ENCODE measurements around the gene C13orf42.

C13orf42 gene

GRCh38 chr13:51071493-51071892, 39.6 kb downstream of the C13orf42 start:
- no peak overlapping the region for H3K4me3 ChIP-seq (ENCODE audit: low read length)
- no peak overlapping the region for H3K27ac ChIP-seq (ENCODE audit: low read depth, low read length)
- H3K27me3 ChIP-seq (ENCODE audit: control insufficient read depth, insufficient read depth, low read length), result no peaks in the 10 kb centered on the region
- H3K36me3 ChIP-seq (ENCODE audit: control insufficient read depth, insufficient read depth, low read length), result no peaks in the 10 kb centered on the region
- no peak overlapping the region for H3K9ac ChIP-seq (ENCODE audit: low read length)
- no peaks in the 10 kb centered on the region for H3K4me1 ChIP-seq (ENCODE audit: control insufficient read depth, insufficient read depth, low read length)

DNA sequence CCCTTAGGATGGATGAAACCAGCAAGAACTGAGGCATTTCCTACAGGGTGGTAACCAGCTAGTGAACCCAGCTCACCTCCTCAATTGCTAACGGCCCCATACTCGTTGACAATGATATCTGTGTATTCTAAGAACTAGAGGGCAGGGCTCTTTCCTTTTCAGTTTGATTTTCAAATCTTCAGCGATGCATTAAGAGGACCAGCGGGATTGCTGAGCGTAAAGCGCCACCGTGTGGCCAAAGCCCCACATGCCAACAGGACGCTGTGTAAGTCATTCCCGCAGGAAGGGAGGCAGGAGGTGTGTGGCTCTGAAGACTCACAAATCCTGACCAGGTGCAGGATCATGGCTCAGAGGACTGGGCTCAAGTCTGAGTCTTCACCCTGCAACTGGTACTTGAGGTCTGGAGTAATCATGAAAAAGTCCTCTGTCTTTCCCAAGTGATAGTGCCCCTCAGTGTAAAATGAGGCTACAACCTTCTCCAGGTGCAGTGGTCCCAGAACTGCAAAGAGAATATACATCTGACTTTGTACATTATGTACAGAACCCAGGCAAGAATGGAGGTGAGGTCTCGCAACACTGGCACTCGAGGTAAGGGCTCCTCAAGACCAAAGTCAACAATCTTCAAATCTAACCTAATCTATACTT, 40.9 kb downstream of the C13orf42 start:
- Histone ChIP-seq H3K36me3 (ENCODE audit: control insufficient read depth, insufficient read depth, low read length) (no peaks in the 10 kb centered on the region), H3K27ac (ENCODE audit: low read depth, low read length) (no peak overlapping the region), H3K9ac (ENCODE audit: low read length) (no peak overlapping the region), H3K27me3 (ENCODE audit: control insufficient read depth, insufficient read depth, low read length) (no peaks in the 10 kb centered on the region), H3K4me3 (ENCODE audit: low read length) (no peak overlapping the region), H3K4me1 (ENCODE audit: control insufficient read depth, insufficient read depth, low read length) (no peaks in the 10 kb centered on the region)

DNA sequence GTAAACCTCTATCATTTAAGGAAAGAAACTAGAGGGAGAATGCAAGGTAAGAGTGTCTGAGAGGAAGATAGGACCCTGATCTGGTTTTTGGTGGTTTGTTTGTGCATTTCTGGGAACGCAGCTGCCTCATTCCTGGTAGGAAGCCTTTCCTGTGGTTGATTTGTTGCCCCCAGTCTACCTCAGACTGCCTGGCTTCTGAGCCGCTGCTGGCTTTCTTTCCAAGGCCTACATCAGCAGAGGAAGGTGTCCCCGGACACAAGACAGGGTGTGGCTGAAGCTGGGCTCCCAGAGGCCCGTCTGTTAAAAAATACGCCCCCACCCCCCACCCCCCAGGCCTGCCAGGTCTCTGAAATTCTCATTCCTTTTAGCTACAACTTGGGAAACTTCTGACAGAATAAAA, 42.6 kb downstream of the C13orf42 start:
- Histone ChIP-seq H3K36me3 (ENCODE audit: control insufficient read depth, insufficient read depth, low read length) (no peaks in the 10 kb centered on the region), H3K4me1 (ENCODE audit: control insufficient read depth, insufficient read depth, low read length) (no peaks in the 10 kb centered on the region), H3K27ac (ENCODE audit: low read depth, low read length) (no peak overlapping the region), H3K4me3 (ENCODE audit: low read length) (no peak overlapping the region), H3K27me3 (ENCODE audit: control insufficient read depth, insufficient read depth, low read length) (no peaks in the 10 kb centered on the region), H3K9ac (ENCODE audit: low read length) (no peak overlapping the region)

DNA sequence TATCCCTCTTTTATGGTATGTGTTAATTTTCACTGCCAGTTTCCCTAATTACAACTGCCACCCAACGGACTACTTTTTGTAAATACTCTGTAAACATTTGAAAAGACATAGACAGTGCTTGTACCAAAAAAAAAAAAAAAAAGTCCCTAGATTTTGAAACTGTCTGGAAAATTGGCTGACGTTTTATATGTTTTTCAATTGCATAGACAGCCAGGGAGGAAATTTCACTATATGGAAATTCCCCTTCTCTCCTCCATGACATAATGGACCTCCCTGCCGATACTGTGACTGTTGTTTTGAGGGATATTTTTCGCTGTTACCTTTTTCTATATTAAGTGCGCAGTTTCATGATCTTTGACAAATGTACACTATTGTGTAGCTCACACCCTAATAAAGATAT, 43.4 kb downstream of the C13orf42 start:
- Histone ChIP-seq H3K4me3 (ENCODE audit: low read length) (no peak overlapping the region), H3K36me3 (ENCODE audit: control insufficient read depth, insufficient read depth, low read length) (no peaks in the 10 kb centered on the region), H3K27ac (ENCODE audit: low read depth, low read length) (no peak overlapping the region), H3K4me1 (ENCODE audit: control insufficient read depth, insufficient read depth, low read length) (no peaks in the 10 kb centered on the region), H3K9ac (ENCODE audit: low read length) (no peak overlapping the region), H3K27me3 (ENCODE audit: control insufficient read depth, insufficient read depth, low read length) (no peaks in the 10 kb centered on the region)

DNA sequence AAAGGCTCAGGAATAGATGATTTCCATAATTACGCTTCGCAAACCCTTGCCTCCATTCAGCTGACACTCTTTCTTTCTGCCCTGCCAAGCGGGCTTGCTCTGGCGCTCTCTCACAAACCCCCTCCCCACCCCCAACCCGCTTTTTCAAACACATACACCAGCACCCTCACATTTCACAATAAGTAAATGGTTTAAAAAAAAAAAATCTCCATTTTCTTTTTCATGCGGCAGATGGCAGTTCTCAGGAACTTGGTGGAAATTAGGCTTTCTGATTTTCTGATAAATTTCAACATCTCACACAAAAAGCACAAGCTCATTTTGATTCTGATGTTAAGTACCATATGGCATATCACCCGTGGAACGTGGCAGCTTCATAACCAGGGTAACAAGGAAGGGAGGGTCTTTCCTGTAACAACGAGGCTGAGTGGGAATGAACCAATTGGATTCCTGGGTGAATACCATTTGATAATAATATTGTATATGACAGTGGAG, 43.8 kb downstream of the C13orf42 start:
- Histone ChIP-seq H3K27ac (ENCODE audit: low read depth, low read length) (no peak overlapping the region), H3K4me3 (ENCODE audit: low read length) (no peak overlapping the region), H3K27me3 (ENCODE audit: control insufficient read depth, insufficient read depth, low read length) (no peaks in the 10 kb centered on the region), H3K36me3 (ENCODE audit: control insufficient read depth, insufficient read depth, low read length) (no peaks in the 10 kb centered on the region), H3K9ac (ENCODE audit: low read length) (no peak overlapping the region), H3K4me1 (ENCODE audit: control insufficient read depth, insufficient read depth, low read length) (no peaks in the 10 kb centered on the region)

DNA sequence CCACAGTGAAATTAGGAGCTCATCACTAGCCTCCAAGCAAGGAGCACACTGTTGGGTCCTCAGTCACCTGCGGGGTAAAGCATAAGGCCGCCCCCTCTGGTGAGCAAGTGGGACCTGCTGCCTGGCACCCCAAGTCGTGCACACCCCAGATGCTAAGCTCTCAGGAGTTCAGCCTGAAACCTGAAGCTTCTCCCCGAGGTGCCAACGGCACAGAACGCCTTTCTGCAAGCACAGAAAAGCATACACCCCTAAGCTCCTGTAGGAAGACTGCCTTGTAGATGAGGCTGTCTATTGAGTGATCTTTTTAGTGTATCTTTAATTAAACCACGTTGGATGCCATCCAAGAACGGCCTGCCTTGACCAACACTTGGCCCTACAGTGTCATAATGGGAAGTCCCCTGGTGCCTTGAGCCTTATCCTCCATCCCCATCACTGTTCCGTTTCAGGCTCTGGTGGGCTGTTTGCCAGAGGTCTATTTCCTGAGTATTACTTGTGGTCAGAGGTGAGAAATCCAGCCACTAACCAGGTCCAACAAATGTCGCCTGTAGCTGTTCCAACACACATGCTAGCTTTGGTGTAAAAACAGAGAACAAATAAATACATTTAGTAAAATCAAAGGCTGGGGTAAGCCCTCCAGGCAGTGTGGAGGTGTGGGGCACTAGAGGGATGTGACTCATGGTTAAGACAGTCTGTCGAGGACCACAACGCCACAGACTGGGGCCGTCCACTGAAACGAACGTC, 44.8 kb downstream of the C13orf42 start:
- no peak overlapping the region for H3K4me3 ChIP-seq (ENCODE audit: low read length)
- no peak overlapping the region for H3K9ac ChIP-seq (ENCODE audit: low read length)
- no peak overlapping the region for H3K27ac ChIP-seq (ENCODE audit: low read depth, low read length)
- no peaks in the 10 kb centered on the region for H3K4me1 ChIP-seq (ENCODE audit: control insufficient read depth, insufficient read depth, low read length)
- H3K27me3 ChIP-seq (ENCODE audit: control insufficient read depth, insufficient read depth, low read length), result no peaks in the 10 kb centered on the region
- no peaks in the 10 kb centered on the region for H3K36me3 ChIP-seq (ENCODE audit: control insufficient read depth, insufficient read depth, low read length)

- Histone ChIP-seq H3K4me1 (ENCODE audit: control insufficient read depth, insufficient read depth, low read length) (no peaks in the 10 kb centered on the region), H3K36me3 (ENCODE audit: control insufficient read depth, insufficient read depth, low read length) (no peaks in the 10 kb centered on the region), H3K4me3 (ENCODE audit: low read length) (no peak overlapping the region), H3K9ac (ENCODE audit: low read length) (no peak overlapping the region), H3K27ac (ENCODE audit: low read depth, low read length) (no peak overlapping the region), H3K27me3 (ENCODE audit: control insufficient read depth, insufficient read depth, low read length) (no peaks in the 10 kb centered on the region)
Measured at GRCh38 chr13:51065372-51066090, 45.5 kb downstream of the C13orf42 start.

GRCh38 chr13:51064753-51065152, 46.3 kb downstream of the C13orf42 start:
- H3K27ac ChIP-seq (ENCODE audit: low read depth, low read length), result no peak overlapping the region
- H3K27me3 ChIP-seq (ENCODE audit: control insufficient read depth, insufficient read depth, low read length), result no peaks in the 10 kb centered on the region
- H3K36me3 ChIP-seq (ENCODE audit: control insufficient read depth, insufficient read depth, low read length), result no peaks in the 10 kb centered on the region
- H3K4me3 ChIP-seq (ENCODE audit: low read length), result no peak overlapping the region
- no peaks in the 10 kb centered on the region for H3K4me1 ChIP-seq (ENCODE audit: control insufficient read depth, insufficient read depth, low read length)
- no peak overlapping the region for H3K9ac ChIP-seq (ENCODE audit: low read length)

- no peaks in the 10 kb centered on the region for H3K4me1 ChIP-seq (ENCODE audit: control insufficient read depth, insufficient read depth, low read length)
- no peak overlapping the region for H3K9ac ChIP-seq (ENCODE audit: low read length)
- H3K4me3 ChIP-seq (ENCODE audit: low read length), result no peak overlapping the region
- H3K27me3 ChIP-seq (ENCODE audit: control insufficient read depth, insufficient read depth, low read length), result no peaks in the 10 kb centered on the region
- no peak overlapping the region for H3K27ac ChIP-seq (ENCODE audit: low read depth, low read length)
- no peaks in the 10 kb centered on the region for H3K36me3 ChIP-seq (ENCODE audit: control insufficient read depth, insufficient read depth, low read length)
Measured at GRCh38 chr13:51063909-51064308, 47.2 kb downstream of the C13orf42 start.

GRCh38 chr13:51058461-51059167, 52.5 kb downstream of the C13orf42 start:
- no peaks in the 10 kb centered on the region for H3K36me3 ChIP-seq (ENCODE audit: control insufficient read depth, insufficient read depth, low read length)
- H3K27me3 ChIP-seq (ENCODE audit: control insufficient read depth, insufficient read depth, low read length), result no peaks in the 10 kb centered on the region
- no peak overlapping the region for H3K9ac ChIP-seq (ENCODE audit: low read length)
- H3K4me3 ChIP-seq (ENCODE audit: low read length), result no peak overlapping the region
- no peaks in the 10 kb centered on the region for H3K4me1 ChIP-seq (ENCODE audit: control insufficient read depth, insufficient read depth, low read length)
- no peak overlapping the region for H3K27ac ChIP-seq (ENCODE audit: low read depth, low read length)

DNA sequence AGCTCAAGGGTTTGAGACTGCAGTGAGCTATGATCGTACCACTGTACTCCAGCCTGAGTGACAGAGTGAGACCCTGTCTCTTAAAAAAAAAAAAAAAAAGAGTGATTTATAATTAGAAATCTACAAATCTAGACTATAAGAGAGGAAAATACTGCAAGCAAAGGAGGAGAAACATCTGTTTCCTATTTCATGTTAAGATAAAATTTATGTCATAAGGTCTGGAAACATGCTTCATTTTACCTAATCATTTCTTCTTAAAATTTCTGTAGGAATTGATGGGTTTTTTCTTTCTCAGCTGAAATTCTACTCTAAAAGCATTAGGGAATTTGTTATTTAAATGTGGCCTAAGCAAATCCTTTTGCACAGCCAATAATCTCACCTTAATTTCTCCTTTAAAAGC, 53.2 kb downstream of the C13orf42 start:
- no peak overlapping the region for H3K4me3 ChIP-seq (ENCODE audit: low read length)
- H3K27me3 ChIP-seq (ENCODE audit: control insufficient read depth, insufficient read depth, low read length), result no peaks in the 10 kb centered on the region
- no peaks in the 10 kb centered on the region for H3K4me1 ChIP-seq (ENCODE audit: control insufficient read depth, insufficient read depth, low read length)
- no peak overlapping the region for H3K27ac ChIP-seq (ENCODE audit: low read depth, low read length)
- no peak overlapping the region for H3K9ac ChIP-seq (ENCODE audit: low read length)
- no peaks in the 10 kb centered on the region for H3K36me3 ChIP-seq (ENCODE audit: control insufficient read depth, insufficient read depth, low read length)

DNA sequence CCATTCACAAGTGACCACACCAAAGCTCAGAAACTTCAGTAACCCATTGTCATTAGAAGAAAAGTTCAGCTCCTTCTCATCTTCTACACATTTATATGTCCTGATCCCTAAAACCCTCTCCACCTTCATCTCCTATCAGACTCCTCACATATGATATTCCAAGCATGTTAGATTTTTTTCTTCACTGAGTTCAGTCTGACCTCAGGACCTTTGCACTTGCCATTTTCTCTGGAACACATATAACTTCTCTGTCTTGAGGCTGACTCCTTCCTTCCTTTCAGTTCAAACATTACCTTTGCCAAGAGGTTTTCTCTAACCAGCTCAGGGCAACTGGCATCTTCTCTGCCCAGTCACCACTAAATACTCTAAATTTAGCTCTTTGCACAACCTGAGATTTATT, 54.1 kb downstream of the C13orf42 start:
- no peaks in the 10 kb centered on the region for H3K27me3 ChIP-seq (ENCODE audit: control insufficient read depth, insufficient read depth, low read length)
- no peak overlapping the region for H3K9ac ChIP-seq (ENCODE audit: low read length)
- no peaks in the 10 kb centered on the region for H3K4me1 ChIP-seq (ENCODE audit: control insufficient read depth, insufficient read depth, low read length)
- no peak overlapping the region for H3K27ac ChIP-seq (ENCODE audit: low read depth, low read length)
- no peaks in the 10 kb centered on the region for H3K36me3 ChIP-seq (ENCODE audit: control insufficient read depth, insufficient read depth, low read length)
- no peak overlapping the region for H3K4me3 ChIP-seq (ENCODE audit: low read length)
